Measurements from ENCODE around the gene ZNF286A.

DNA sequence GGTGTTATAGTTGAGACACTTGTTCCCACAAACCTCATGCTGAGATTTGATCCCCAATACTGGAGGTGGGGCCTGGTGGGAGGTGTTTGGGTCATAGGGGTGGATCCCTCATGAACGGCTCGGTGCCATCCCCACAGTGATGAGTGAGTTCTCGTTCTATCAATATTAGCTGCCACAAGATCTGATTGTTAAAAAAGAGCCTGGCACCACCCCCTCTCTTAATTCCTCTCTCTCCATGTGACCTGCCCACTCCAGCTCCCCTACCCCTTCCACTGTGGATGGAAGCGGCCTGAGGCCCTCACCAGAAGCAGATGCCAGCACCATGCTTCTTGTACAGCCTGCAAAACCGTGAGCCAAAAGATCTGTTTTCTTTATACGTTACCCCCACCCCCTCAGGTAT, 46.6 kb upstream of the ZNF286A start:
- TF ChIP-seq, protein P1, sequence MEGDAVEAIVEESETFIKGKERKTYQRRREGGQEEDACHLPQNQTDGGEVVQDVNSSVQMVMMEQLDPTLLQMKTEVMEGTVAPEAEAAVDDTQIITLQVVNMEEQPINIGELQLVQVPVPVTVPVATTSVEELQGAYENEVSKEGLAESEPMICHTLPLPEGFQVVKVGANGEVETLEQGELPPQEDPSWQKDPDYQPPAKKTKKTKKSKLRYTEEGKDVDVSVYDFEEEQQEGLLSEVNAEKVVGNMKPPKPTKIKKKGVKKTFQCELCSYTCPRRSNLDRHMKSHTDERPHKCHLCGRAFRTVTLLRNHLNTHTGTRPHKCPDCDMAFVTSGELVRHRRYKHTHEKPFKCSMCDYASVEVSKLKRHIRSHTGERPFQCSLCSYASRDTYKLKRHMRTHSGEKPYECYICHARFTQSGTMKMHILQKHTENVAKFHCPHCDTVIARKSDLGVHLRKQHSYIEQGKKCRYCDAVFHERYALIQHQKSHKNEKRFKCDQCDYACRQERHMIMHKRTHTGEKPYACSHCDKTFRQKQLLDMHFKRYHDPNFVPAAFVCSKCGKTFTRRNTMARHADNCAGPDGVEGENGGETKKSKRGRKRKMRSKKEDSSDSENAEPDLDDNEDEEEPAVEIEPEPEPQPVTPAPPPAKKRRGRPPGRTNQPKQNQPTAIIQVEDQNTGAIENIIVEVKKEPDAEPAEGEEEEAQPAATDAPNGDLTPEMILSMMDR (IDR thresholded peaks at IDR 0.05): no peak
- no peak for TF ChIP-seq POLR2A (IDR thresholded peaks at IDR 0.05)
